PFSK-1 (cell line): ENCODE results near the gene TXNDC11.

Experiments
- FOXP2 ChIP-seq: optimal IDR thresholded peaks from 2 replicates; pipeline ENCODE3; 2011; ENCODE audit warnings: borderline replicate concordance, control low read depth, inconsistent platforms; ENCODE audit not compliant: insufficient read depth; ENCODE audit errors: extremely low read length, extremely low read depth
- POLR2AphosphoS5 ChIP-seq: IDR thresholded peaks from 2 replicates; pipeline ENCODE4 v1.6.1; 2012; ENCODE audit warnings: low read depth, mild to moderate bottlenecking, control low read depth, low read length, moderate library complexity
- SIN3A ChIP-seq: IDR thresholded peaks from 2 replicates; pipeline ENCODE4 v1.6.1; 2012; ENCODE audit warnings: mild to moderate bottlenecking, low read length, moderate library complexity, borderline replicate concordance; ENCODE audit not compliant: insufficient read depth
- TAF1 ChIP-seq: IDR thresholded peaks from 2 replicates; pipeline ENCODE4 v1.6.1; 2012; ENCODE audit warnings: low read length, control low read depth, borderline replicate concordance; ENCODE audit not compliant: insufficient read depth
- TF ChIP-seq, protein P1 (sequence below), 2 experiments: IDR thresholded peaks; 2 replicates each; pipeline versions ENCODE4 v1.6.1 to v1.8.0; 2011 to 2012; ENCODE audit warnings: low read depth in 2 of 2, low read length in 2 of 2, control low read depth in 1 of 2, inconsistent platforms in 1 of 2, mild to moderate bottlenecking in 1 of 2, moderate library complexity in 1 of 2; ENCODE audit not compliant: insufficient read depth in 1 of 2

TXNDC11 gene

DNA sequence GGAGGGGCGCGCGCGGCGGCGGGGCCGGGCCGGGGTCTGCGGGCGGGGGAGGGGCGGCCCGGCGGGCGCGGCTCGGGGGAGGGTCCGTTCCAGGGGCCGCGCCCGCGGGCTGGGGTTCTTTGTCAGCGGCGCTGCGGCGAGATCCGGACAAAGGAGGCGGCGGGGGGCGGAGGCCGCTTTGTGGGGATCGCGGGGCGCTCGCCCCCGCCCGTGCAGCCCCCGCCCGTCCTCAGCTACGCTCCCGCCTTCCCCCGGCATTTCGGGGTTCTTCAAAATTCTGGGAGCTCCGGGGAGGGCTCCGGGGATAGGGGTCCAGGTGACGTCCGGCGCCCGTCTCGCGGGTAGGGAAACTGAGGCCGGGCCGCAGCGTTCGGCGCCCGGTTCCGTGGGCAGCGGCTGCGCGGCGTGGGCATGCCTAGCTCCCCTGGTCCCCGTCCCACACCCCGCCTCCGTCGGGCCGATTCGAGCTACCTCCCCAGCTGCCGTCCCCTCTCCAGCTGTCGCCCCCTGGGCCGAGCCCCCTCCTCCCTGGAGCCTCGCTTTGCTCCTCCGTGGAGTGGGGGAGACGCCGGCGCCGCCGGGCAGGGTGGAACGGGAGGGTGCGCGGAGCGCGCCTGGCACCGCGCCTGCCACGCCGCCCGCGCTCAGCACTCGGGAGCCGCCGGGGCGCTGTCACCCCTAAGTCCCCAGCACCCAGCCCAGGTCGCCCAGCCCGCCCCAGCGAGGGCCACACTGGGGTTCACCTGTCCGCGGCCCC lies 73.9 kb downstream of the TXNDC11 start:
- TF ChIP-seq, protein P1, sequence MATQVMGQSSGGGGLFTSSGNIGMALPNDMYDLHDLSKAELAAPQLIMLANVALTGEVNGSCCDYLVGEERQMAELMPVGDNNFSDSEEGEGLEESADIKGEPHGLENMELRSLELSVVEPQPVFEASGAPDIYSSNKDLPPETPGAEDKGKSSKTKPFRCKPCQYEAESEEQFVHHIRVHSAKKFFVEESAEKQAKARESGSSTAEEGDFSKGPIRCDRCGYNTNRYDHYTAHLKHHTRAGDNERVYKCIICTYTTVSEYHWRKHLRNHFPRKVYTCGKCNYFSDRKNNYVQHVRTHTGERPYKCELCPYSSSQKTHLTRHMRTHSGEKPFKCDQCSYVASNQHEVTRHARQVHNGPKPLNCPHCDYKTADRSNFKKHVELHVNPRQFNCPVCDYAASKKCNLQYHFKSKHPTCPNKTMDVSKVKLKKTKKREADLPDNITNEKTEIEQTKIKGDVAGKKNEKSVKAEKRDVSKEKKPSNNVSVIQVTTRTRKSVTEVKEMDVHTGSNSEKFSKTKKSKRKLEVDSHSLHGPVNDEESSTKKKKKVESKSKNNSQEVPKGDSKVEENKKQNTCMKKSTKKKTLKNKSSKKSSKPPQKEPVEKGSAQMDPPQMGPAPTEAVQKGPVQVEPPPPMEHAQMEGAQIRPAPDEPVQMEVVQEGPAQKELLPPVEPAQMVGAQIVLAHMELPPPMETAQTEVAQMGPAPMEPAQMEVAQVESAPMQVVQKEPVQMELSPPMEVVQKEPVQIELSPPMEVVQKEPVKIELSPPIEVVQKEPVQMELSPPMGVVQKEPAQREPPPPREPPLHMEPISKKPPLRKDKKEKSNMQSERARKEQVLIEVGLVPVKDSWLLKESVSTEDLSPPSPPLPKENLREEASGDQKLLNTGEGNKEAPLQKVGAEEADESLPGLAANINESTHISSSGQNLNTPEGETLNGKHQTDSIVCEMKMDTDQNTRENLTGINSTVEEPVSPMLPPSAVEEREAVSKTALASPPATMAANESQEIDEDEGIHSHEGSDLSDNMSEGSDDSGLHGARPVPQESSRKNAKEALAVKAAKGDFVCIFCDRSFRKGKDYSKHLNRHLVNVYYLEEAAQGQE (IDR thresholded peaks at IDR 0.05; ENCODE audit: insufficient read depth in 1 of 2, low read depth in 2 of 2, low read length in 2 of 2), result no peak
- TF ChIP-seq SIN3A (no peak), POLR2AphosphoS5 (no peak), FOXP2 (no peak), TAF1 (no peak)

DNA sequence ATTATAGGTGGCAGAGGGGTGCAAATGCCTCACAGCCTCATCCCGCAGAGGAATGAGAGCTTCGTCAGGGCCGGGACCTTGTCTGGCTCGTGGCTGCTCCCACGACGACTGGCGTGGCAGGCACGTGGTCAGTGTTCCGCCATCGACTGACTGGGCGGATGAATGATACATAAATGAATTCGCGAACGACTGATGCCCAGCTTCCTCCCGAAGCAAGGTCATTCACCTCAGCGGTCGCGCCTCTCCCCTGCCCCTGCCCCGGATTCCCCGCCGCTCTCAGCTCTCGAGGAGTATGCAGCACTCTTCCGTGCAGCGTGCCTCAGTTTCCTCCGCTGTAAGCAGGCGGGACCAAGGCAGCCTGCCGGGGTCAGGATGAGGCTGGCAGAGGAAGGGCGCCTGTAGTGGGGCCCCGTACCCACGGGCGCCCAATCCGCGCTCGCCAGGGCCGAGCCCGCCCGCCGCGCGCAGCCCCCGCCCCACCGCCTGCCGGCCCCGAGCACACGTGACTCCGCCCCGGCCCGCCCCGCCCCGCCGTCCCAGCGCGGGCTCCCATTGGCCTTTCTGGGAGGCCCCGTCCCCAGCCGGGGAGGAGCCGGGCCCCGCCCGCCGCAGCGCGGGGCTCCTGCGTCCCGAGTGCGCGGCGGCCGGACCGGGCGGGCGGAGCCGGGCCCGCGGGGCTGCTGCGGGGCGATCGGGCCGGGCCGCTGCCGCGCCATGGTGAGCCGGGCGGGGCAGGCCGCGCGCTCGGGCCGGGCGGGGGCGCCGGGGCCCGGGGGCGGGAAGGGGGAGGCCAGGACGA lies 74.6 kb downstream of the TXNDC11 start, which contains the start of gene SNN:
SNN (plus strand) TSS at position 632 of the 799 bp plus-strand sequence. CDS start 7,605 bp downstream, outside the sequence.
- TF ChIP-seq SIN3A, result no peak

DNA sequence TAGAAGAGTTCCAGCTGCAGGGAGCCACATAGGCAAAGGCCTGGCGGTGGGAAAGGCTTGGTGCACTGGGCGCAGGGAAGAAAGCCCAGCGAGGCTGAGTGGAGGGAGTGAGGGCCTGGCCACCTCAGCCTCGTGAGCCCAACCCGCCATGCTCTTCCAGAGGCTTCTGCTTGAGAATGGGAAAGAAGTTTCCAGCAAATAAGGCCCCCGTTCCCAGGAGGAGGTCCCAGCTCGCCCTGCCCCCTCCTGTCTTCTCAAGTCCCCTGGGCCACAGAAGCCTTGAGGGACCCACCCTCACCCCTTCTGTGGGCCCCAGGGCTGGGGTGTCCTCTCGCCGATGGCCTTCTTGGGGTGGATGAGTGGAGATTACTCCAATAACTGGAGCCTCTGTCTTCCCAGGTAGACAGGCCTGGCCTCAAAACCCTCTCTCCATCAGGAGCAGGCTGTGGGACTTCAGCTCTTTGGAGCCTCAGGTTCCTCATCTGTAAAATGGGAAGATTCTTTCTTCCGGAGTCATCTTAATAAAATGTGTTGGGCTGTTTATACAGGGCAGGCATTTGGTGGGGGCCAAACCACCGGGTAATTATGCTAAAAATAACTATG lies 75.3 kb downstream of the TXNDC11 start:
- no peak for TF ChIP-seq SIN3A
- TF ChIP-seq FOXP2, result no peak
- TF ChIP-seq, protein P1 (IDR thresholded peaks at IDR 0.05; ENCODE audit: insufficient read depth in 1 of 2, low read depth in 2 of 2, low read length in 2 of 2), result no peak
- no peak for TF ChIP-seq TAF1
- TF ChIP-seq POLR2AphosphoS5, result no peak

DNA sequence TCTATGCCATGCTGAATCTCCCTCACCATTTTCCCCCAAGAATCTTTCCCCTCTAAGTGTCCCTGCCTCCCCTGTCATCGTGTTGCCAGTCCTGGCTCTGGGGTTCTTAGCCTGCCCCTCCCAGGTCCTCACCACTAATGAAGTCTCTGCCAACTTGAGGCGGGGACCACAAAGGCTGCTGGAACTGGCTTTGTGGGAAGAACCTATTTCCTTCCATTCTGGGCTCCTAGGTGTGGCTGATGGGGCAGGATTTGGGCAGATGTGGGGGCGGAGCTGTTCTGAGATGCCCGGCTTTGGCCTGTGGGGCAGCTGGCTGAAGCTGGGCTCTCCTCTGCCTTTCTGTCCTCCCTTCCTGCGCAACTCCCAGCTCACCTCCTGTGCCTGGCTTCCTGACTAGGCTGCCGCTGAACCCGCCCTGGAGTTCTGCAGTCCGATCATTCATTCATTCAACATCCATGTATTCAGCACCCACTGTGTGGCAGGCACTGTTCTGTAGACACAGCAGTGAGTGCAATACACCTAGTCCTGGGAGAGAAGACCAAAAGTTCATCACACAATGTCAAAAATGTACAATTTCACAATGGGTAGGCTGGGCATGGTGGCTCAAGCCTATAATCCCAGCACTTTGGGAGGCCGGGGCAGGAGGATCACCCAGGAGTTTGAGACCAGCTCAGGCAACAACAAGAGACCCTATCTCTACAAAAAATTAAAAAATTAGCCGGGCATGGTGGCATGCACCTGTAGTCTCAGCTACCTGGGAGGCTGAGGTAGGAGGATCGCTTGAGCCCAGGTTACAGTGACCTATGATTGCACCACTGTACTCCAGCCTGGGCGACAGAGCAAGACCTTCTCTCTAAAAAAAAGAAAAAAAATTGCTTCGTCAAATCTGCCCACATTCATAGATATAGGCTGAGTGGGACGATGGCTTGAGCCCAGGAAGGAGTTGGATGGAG lies 76.3 kb downstream of the TXNDC11 start:
- TF ChIP-seq TAF1 (no peak), SIN3A (no peak), FOXP2 (no peak), POLR2AphosphoS5 (no peak)
- TF ChIP-seq, protein P1 (IDR thresholded peaks at IDR 0.05; ENCODE audit: insufficient read depth in 1 of 2, low read depth in 2 of 2, low read length in 2 of 2), result no peak

DNA sequence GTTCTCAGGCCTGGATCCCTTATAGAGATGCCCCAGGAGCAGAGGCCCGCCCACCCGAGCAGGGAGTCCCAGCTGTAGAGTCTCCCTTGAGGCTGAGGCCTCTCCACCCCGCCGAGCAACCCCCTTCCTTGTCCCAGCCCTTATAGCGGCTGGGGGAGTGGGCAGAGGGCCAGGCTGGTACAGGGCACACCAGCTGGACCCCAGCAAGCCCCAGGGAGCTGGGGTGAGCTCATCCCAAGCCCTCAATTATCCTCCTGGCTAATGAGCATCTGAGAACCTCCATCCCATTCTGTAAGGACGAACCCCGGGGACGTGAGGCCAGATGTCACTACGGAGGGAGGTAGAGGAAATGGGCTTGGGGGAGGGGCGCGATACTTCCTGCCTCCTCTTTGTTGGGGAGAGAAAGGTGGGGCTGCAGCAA lies 77.6 kb downstream of the TXNDC11 start:
- TF ChIP-seq SIN3A (no peak), FOXP2 (no peak), TAF1 (no peak), POLR2AphosphoS5 (no peak)
- TF ChIP-seq, protein P1 (IDR thresholded peaks at IDR 0.05; ENCODE audit: insufficient read depth in 1 of 2, low read depth in 2 of 2, low read length in 2 of 2), result no peak
